Gastrocnemius medialis (tissue), 4 donors: ENCODE results near the gene SH3RF1.
"Not testable (repeated sequence)": the region's sequence is repeated elsewhere in the genome, so short reads cannot be mapped to it uniquely, and the experiment has no call there.

Source experiments
- CTCF ChIP-seq, 5 experiments: fragments of 450-650 bp in 3 of 5; fragments of 200-600 bp in 2 of 5; sonication (generic) in 2 of 5; IDR thresholded peaks in 4 of 5; conservative IDR thresholded peaks in 1 of 5; 1 replicate in 4 of 5; 2 replicates in 1 of 5; pipeline ENCODE4 v1.5.1; 2016 to 2019; ENCODE audit warnings: antibody characterized with exemption in 5 of 5, mild to moderate bottlenecking in 3 of 5, moderate library complexity in 3 of 5
- POLR2A ChIP-seq, 2 donors: fragments of 450-650 bp; IDR thresholded peaks; one replicate each; pipeline ENCODE4 v1.6.1; 2017; ENCODE audit warnings: antibody characterized with exemption in 2 of 2, mild to moderate bottlenecking in 2 of 2, moderate library complexity in 2 of 2

DNA sequence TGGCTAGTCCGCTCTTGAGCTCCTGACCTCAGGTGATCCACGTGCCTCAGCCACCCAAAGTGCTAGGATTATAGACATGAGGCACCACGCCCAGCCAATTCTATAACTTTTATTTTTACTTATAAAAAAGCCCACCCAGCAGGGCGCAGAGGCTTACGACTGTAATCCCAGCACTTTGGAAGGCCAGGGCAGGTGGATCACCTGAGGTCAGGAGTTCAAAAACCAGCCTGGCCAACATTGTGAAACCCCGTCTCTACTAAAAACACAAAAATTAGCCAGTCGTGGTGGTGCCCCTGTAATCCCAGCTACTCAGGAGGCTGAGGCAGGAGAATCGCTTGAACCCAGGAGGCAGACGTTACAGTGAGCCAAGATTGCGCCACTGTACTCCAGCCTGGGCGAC, 73.5 kb downstream of the SH3RF1 start:
- TF ChIP-seq CTCF (IDR thresholded peaks at IDR 0.05 in 4 of 5, conservative IDR thresholded peaks at IDR 0.05 in 1 of 5); POLR2A (IDR thresholded peaks at IDR 0.05): not testable (repeated sequence)
